Left colon (tissue), 2 donors: ENCODE results near the gene AOAH. TPM values are rescaled to one million over a fixed set of nuclear protein-coding genes. Genes with fewer than 3 reads are reported as not detected.

Experiments used
- ATAC-seq: fragments of 200-7000 bp; cut with Tn5 transposase; one replicate; pipeline ENCODE4 v1.9.1; 2020; ENCODE audit warnings: mild to moderate bottlenecking, moderate library complexity
- DNase-seq, 2 donors: peaks; one replicate each; pipeline ENCODE4 v3.0.0-alpha.2; 2020
- intact Hi-C, 2 donors: fragments of 100-400 bp; cut with DNase I in 1 of 2; cut with micrococcal nuclease in 1 of 2; formaldehyde crosslinking; loops; one replicate each; pipeline versions ENCODE4 v1.11.2 to v1.14.0; 2022; cut with DNase I, micrococcal nuclease
- total RNA-seq, 2 donors: library from RNA; stranded (reverse); fragmentation: NEBNext Ultra II Directional; extraction: Animal tissue kit (Norgen Biotek cat#: 25700); gene quantifications; one replicate each; pipeline ENCODE4 v1.2.1, GENCODE V29; 2021
- donor health status: DM: no; HTN: no; CAD: no.
- donor health status: DM: yes; HTN: yes; CAD: no.

Gene AOAH
- total RNA-seq, 2 donors from 2014 or later = 31.6 to 32.0 TPM

GRCh38 chr7:36642414-36642813, 81.9 kb downstream of the AOAH start:
- DNase-seq (no peak), ATAC-seq (no peak)
- intact Hi-C loops = no loop called here

- ATAC-seq (no peak), DNase-seq (no peak)
- intact Hi-C loops = no loop called here
Observed at GRCh38 chr7:36642010-36642409, 82.3 kb downstream of the AOAH start.

DNA sequence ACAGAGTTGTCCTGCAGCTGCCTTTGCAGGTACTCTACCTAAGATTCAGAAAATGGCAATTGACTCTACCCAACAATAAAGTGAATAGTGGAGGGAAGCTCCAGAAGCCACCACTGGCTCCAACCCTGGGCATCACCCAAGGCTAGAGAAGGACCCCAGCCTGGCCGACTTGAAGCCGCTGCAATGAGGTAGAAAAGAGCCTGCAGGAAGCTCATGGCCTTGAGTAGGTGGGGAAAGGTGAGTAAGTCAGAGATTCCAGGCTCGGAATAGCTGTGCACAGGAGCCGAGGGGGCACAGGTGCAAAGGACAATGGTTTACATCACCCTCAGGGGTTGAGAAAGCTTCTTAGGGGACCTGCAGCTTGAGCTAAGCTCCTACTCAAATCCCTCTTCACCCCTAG, 83.6 kb downstream of the AOAH start:
- ATAC-seq (no peak), DNase-seq (no peak)
- intact Hi-C loops = no loop called here

DNA sequence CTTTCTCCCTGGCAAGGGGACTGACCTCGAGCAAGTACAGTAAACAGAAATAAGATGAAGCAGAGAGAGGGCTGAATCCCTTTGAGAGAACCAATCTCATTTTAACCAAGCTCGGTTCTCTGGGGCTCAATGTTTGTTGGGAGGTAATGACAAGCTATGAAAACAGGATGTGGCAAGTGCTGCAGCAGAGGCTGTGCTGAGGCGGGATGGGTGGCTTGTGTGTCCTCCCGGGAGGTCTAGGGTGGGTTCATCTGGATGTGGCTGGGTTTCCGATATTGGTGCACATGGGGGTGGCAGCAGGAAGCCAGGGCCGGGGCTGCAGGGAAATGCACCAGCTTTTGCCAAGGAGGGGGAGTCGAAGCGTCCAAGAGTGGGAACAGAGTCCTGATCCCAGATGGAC, 84.5 kb downstream of the AOAH start:
- intact Hi-C loops = no loop called here
- DNase-seq (no peak), ATAC-seq (peak; percentile 24)

DNA sequence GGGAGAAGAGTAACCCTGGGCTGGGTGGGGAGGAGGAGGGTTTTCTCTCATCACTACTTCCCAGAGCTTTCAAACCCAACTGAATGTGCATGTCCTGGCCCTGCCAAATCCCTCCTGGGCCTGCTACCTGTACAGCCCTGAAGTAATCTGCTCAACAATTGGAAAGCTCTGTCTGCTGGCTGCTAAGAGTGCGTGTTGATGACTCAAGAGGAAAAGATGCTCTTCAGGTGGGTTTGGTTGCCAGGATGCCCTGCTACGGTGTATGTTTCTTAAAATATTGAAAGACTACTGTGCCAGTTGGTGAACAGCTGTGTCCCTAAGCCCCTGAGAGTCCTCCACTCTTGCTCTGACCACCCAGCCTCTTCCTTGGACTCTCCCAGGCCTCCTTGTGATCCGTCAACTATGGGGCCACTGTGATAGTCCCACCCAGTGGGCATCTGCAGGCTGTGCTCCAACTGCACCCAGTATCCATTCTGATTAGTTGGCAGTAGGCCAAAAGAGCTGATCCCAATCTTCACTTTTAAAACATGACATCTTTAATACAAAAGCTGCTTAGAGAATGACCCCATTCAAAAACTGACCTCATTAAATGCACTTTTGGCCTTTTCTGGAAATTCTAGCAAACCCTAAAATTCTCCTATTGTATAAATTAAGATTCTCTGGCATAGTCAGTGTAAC, 85.6 kb downstream of the AOAH start:
- DNase-seq (no peak), ATAC-seq (no peak)
- intact Hi-C loops = no loop called here

GRCh38 chr7:36638140-36638539, 86.2 kb downstream of the AOAH start:
- intact Hi-C loops = no loop called here
- DNase-seq (no peak), ATAC-seq (no peak)

- intact Hi-C loops = no loop called here
- ATAC-seq (no peak), DNase-seq (no peak)
Observed at GRCh38 chr7:36637417-36637816, 86.9 kb downstream of the AOAH start.

GRCh38 chr7:36636126-36636525, 88.2 kb downstream of the AOAH start:
- ATAC-seq (no peak), DNase-seq (no peak)
- intact Hi-C loops = no loop called here

- intact Hi-C loops = no loop called here
- ATAC-seq (peak; percentile 86), DNase-seq (no peak)
Observed at GRCh38 chr7:36635091-36635490, 89.2 kb downstream of the AOAH start.

DNA sequence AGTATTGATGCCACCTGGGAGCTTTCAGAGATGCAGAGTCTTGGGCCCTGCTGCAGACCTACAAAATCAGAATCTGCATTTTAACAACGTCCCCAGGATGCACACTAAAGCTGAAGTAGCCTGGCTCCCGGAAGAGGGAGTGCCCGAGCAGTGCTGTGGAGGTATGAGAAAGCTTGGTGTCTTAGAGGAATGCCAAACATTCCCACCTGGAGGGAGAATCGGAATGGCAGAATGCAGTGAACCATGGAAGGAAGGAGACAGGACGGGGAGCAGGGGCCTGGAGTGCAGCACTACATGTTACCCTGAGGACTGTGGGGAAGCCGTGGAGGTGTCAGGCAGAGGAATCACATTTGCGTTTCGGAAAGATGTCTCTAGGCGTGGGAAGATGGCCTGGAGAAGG, 90.9 kb downstream of the AOAH start:
- intact Hi-C loops = no loop called here
- ATAC-seq = no peak

DNA sequence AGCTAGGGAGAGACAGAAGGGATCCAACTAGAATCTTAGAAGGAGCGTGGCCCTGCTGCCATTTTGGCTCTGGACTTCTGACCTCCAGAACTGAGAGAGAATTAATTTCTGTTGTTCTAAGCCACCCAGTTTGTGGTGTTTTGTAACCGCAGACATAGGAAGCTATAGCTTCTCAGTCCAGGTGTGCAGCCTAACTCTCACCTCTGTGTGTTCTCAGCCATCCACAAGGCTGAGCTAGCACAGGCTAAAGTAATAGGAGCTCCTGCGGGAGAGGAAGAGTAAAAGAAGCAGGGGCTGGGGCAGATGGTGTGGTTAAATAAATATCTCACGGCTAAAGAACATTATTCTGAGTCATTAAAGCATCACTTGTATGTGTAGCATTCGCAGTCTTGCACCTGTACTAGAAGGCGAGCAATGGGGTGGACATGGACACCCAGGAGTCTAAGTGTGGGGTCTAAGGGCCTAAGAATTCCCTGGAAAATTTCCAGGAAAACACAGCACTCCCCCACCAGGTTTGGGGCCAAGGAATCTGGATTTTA, 94.1 kb downstream of the AOAH start:
- intact Hi-C loops = no loop called here
- DNase-seq (no peak), ATAC-seq (no peak)

More for the DNA sequence above, 90.9 kb downstream of the AOAH start:
- DNase-seq = no peak

- ATAC-seq = no peak
- intact Hi-C loops = no loop called here
Observed at GRCh38 chr7:36629351-36629750, 94.9 kb downstream of the AOAH start.

DNA sequence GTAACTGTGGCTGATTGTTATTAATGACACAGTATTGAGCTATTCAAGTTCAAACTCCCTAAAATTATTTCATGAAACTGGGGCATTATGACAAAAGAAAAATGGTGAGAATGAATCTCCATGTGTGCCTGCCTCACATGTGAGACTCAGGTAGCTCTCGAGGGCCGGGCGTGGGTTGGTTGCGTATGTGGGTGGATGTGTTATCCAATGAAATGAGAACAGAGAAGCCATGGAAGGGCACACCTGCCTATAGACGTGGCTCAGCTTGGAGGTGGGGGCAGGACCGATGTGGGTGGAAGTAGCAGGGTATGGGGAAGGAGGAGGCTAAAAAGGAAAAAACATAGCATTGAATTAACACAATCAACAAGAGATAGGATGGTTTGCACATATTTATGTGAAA, 96.5 kb downstream of the AOAH start:
- intact Hi-C loops = no loop called here
- DNase-seq (no peak), ATAC-seq (no peak)

More at GRCh38 chr7:36629351-36629750, 94.9 kb downstream of the AOAH start:
- no peak for DNase-seq

- DNase-seq (no peak), ATAC-seq (no peak)
- intact Hi-C loops = no loop called here
Observed at GRCh38 chr7:36626111-36626510, 98.2 kb downstream of the AOAH start.

GRCh38 chr7:36625247-36625646, 99.0 kb downstream of the AOAH start:
- no peak for ATAC-seq
- intact Hi-C loops = no loop called here
- DNase-seq = no peak

- ATAC-seq (no peak), DNase-seq (no peak)
- intact Hi-C loops = no loop called here
Observed at GRCh38 chr7:36623247-36623646, 101.0 kb downstream of the AOAH start.

- DNase-seq (no peak), ATAC-seq (no peak)
- intact Hi-C loops = no loop called here
Observed at GRCh38 chr7:36621396-36621795, 102.9 kb downstream of the AOAH start.

DNA sequence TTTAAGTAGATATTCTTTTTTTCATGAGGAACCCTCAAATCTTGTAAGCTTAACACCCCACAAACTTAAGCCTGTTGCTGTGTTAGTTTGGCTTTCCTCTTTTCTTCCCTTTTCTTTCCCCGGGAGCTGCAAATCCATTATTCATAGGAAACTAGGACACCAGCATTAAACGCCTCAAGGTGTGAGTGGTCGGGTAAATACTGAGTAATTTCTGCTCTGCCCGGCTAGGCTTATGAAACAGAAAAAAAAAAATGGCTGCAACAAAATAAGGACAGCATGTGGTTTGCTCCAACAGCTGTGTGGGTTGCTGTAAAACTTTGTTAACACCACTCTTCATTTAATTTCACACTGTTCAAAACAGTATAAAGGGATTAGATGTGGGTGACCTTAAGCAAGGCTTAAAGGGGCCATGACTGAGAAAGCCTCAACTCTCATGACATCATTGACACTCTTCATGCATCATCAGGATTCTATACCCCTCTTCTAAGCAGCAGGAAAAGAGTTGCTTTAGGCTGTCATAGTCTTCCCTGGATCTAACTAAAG, 104.1 kb downstream of the AOAH start:
- ATAC-seq = no peak
- intact Hi-C loops = no loop called here
- DNase-seq = no peak

- intact Hi-C loops = no loop called here
- ATAC-seq (no peak), DNase-seq (no peak)
Observed at GRCh38 chr7:36617408-36617807, 106.9 kb downstream of the AOAH start.

- intact Hi-C loops = no loop called here
- DNase-seq (no peak), ATAC-seq (no peak)
Observed at GRCh38 chr7:36615852-36616540, 108.3 kb downstream of the AOAH start.
